ENCODE measurements around the gene CDH4. TPM values are rescaled to one million over a fixed set of nuclear protein-coding genes. Genes with fewer than 3 reads are reported as not detected.

Gene CDH4
- polyA plus RNA-seq, 4 donors: 0.09 to 4.1 (median 0.25) TPM

- FAIRE-seq: no peak
Observed at GRCh38 chr20:61544910-61545889, 293.1 kb downstream of the CDH4 start.

GRCh38 chr20:61546641-61547040 is 294.6 kb downstream of the CDH4 start:
- DNase-seq: no peak
- H3K4me1 ChIP-seq (ENCODE audit: control insufficient read depth in 3 of 3, insufficient read depth in 2 of 3, low read depth in 1 of 3, low read length in 2 of 3): no peaks in the 10 kb centered on the region
- no peaks in the 10 kb centered on the region for H3K9me3 ChIP-seq (ENCODE audit: control insufficient read depth in 2 of 2, insufficient read depth in 1 of 2, low read depth in 1 of 2, low read length in 1 of 2)
- H3K36me3 ChIP-seq (ENCODE audit: control insufficient read depth in 3 of 3, insufficient read depth in 2 of 3, low read depth in 1 of 3, low read length in 3 of 3): no peaks in the 10 kb centered on the region
- no peak overlapping the region for H3K27ac ChIP-seq (ENCODE audit: low read depth in 1 of 3, low read length in 2 of 3)
- no peak for FAIRE-seq
- WGBS, 3 donors: 88 to 90% (median 89%) methylated on average over 12 of the region's 12 CpGs
- no peaks in the 10 kb centered on the region for H3K27me3 ChIP-seq (ENCODE audit: control insufficient read depth in 3 of 3, insufficient read depth in 3 of 3, low read length in 3 of 3)
- H3K4me3 ChIP-seq (ENCODE audit: low read depth in 1 of 3, low read length in 3 of 3): no peak overlapping the region

More at GRCh38 chr20:61544910-61545889, 293.1 kb downstream of the CDH4 start:
- H3K36me3 ChIP-seq (ENCODE audit: control insufficient read depth in 3 of 3, insufficient read depth in 2 of 3, low read depth in 1 of 3, low read length in 3 of 3): no peaks in the 10 kb centered on the region
- H3K27me3 ChIP-seq (ENCODE audit: control insufficient read depth in 3 of 3, insufficient read depth in 3 of 3, low read length in 3 of 3): no peaks in the 10 kb centered on the region
- no peak overlapping the region for H3K27ac ChIP-seq (ENCODE audit: low read depth in 1 of 3, low read length in 2 of 3)
- no peak for DNase-seq
- WGBS, 3 donors: 84 to 87% (median 86%) methylated on average over 35 of the region's 35 CpGs
- H3K9me3 ChIP-seq (ENCODE audit: control insufficient read depth in 2 of 2, insufficient read depth in 1 of 2, low read depth in 1 of 2, low read length in 1 of 2): no peaks in the 10 kb centered on the region
- H3K4me1 ChIP-seq (ENCODE audit: control insufficient read depth in 3 of 3, insufficient read depth in 2 of 3, low read depth in 1 of 3, low read length in 2 of 3): no peaks in the 10 kb centered on the region
- no peak overlapping the region for H3K4me3 ChIP-seq (ENCODE audit: low read depth in 1 of 3, low read length in 3 of 3)

GRCh38 chr20:61548069-61548468 is 296.0 kb downstream of the CDH4 start:
- 67 to 83% (median 71%) methylated on average over 4 of the region's 4 CpGs for WGBS, 3 donors
- DNase-seq (no peak), FAIRE-seq (no peak)
- no peaks in the 10 kb centered on the region for H3K9me3 ChIP-seq (ENCODE audit: control insufficient read depth in 2 of 2, insufficient read depth in 1 of 2, low read depth in 1 of 2, low read length in 1 of 2)
- H3K4me3 ChIP-seq (ENCODE audit: low read depth in 1 of 3, low read length in 3 of 3): no peak overlapping the region
- no peak overlapping the region for H3K27ac ChIP-seq (ENCODE audit: low read depth in 1 of 3, low read length in 2 of 3)
- H3K4me1 ChIP-seq (ENCODE audit: control insufficient read depth in 3 of 3, insufficient read depth in 2 of 3, low read depth in 1 of 3, low read length in 2 of 3): no peaks in the 10 kb centered on the region
- no peaks in the 10 kb centered on the region for H3K27me3 ChIP-seq (ENCODE audit: control insufficient read depth in 3 of 3, insufficient read depth in 3 of 3, low read length in 3 of 3)
- H3K36me3 ChIP-seq (ENCODE audit: control insufficient read depth in 3 of 3, insufficient read depth in 2 of 3, low read depth in 1 of 3, low read length in 3 of 3): no peaks in the 10 kb centered on the region

GRCh38 chr20:61549865-61550264 is 297.8 kb downstream of the CDH4 start:
- Histone ChIP-seq H3K4me1 (ENCODE audit: control insufficient read depth in 3 of 3, insufficient read depth in 2 of 3, low read depth in 1 of 3, low read length in 2 of 3) (no peaks in the 10 kb centered on the region), H3K36me3 (ENCODE audit: control insufficient read depth in 3 of 3, insufficient read depth in 2 of 3, low read depth in 1 of 3, low read length in 3 of 3) (no peaks in the 10 kb centered on the region), H3K27ac (ENCODE audit: low read depth in 1 of 3, low read length in 2 of 3) (no peak overlapping the region), H3K4me3 (ENCODE audit: low read depth in 1 of 3, low read length in 3 of 3) (no peak overlapping the region), H3K9me3 (ENCODE audit: control insufficient read depth in 2 of 2, insufficient read depth in 1 of 2, low read depth in 1 of 2, low read length in 1 of 2) (no peaks in the 10 kb centered on the region), H3K27me3 (ENCODE audit: control insufficient read depth in 3 of 3, insufficient read depth in 3 of 3, low read length in 3 of 3) (no peaks in the 10 kb centered on the region)
- FAIRE-seq (no peak), DNase-seq (no peak)
- 64 to 95% (median 86%) methylated on average over 1 to 2 of the region's 2 CpGs for WGBS, 3 donors

- Histone ChIP-seq H3K36me3 (ENCODE audit: control insufficient read depth in 3 of 3, insufficient read depth in 2 of 3, low read depth in 1 of 3, low read length in 3 of 3) (no peaks in the 10 kb centered on the region), H3K4me3 (ENCODE audit: low read depth in 1 of 3, low read length in 3 of 3) (no peak overlapping the region), H3K27me3 (ENCODE audit: control insufficient read depth in 3 of 3, insufficient read depth in 3 of 3, low read length in 3 of 3) (no peaks in the 10 kb centered on the region), H3K9me3 (ENCODE audit: control insufficient read depth in 2 of 2, insufficient read depth in 1 of 2, low read depth in 1 of 2, low read length in 1 of 2) (no peaks in the 10 kb centered on the region), H3K27ac (ENCODE audit: low read depth in 1 of 3, low read length in 2 of 3) (no peak overlapping the region), H3K4me1 (ENCODE audit: control insufficient read depth in 3 of 3, insufficient read depth in 2 of 3, low read depth in 1 of 3, low read length in 2 of 3) (no peaks in the 10 kb centered on the region)
- WGBS, 3 donors: 70 to 83% (median 71%) methylated on average over 2 of the region's 2 CpGs
- FAIRE-seq (no peak), DNase-seq (no peak)
Observed at GRCh38 chr20:61551401-61551800, 299.3 kb downstream of the CDH4 start.

- H3K36me3 ChIP-seq (ENCODE audit: control insufficient read depth in 3 of 3, insufficient read depth in 2 of 3, low read depth in 1 of 3, low read length in 3 of 3): no peaks in the 10 kb centered on the region
- FAIRE-seq (no peak), DNase-seq (no peak)
- no peak overlapping the region for H3K27ac ChIP-seq (ENCODE audit: low read depth in 1 of 3, low read length in 2 of 3)
- no peaks in the 10 kb centered on the region for H3K27me3 ChIP-seq (ENCODE audit: control insufficient read depth in 3 of 3, insufficient read depth in 3 of 3, low read length in 3 of 3)
- WGBS, 3 donors: 69 to 81% (median 80%) methylated on average over 10 of the region's 10 CpGs
- H3K4me3 ChIP-seq (ENCODE audit: low read depth in 1 of 3, low read length in 3 of 3): no peak overlapping the region
- H3K4me1 ChIP-seq (ENCODE audit: control insufficient read depth in 3 of 3, insufficient read depth in 2 of 3, low read depth in 1 of 3, low read length in 2 of 3): no peaks in the 10 kb centered on the region
- no peaks in the 10 kb centered on the region for H3K9me3 ChIP-seq (ENCODE audit: control insufficient read depth in 2 of 2, insufficient read depth in 1 of 2, low read depth in 1 of 2, low read length in 1 of 2)
Observed at GRCh38 chr20:61554617-61555016, 302.6 kb downstream of the CDH4 start.

- H3K9me3 ChIP-seq (ENCODE audit: control insufficient read depth in 2 of 2, insufficient read depth in 1 of 2, low read depth in 1 of 2, low read length in 1 of 2): no peaks in the 10 kb centered on the region
- no peak overlapping the region for H3K4me3 ChIP-seq (ENCODE audit: low read depth in 1 of 3, low read length in 3 of 3)
- DNase-seq: no peak
- no peak for FAIRE-seq
- H3K27me3 ChIP-seq (ENCODE audit: control insufficient read depth in 3 of 3, insufficient read depth in 3 of 3, low read length in 3 of 3): no peaks in the 10 kb centered on the region
- no peaks in the 10 kb centered on the region for H3K4me1 ChIP-seq (ENCODE audit: control insufficient read depth in 3 of 3, insufficient read depth in 2 of 3, low read depth in 1 of 3, low read length in 2 of 3)
- no peaks in the 10 kb centered on the region for H3K36me3 ChIP-seq (ENCODE audit: control insufficient read depth in 3 of 3, insufficient read depth in 2 of 3, low read depth in 1 of 3, low read length in 3 of 3)
- 66 to 78% (median 75%) methylated on average over 6 of the region's 6 CpGs for WGBS, 3 donors
- H3K27ac ChIP-seq (ENCODE audit: low read depth in 1 of 3, low read length in 2 of 3): no peak overlapping the region
Observed at GRCh38 chr20:61555566-61555965, 303.5 kb downstream of the CDH4 start.

- Histone ChIP-seq H3K27me3 (ENCODE audit: control insufficient read depth in 3 of 3, insufficient read depth in 3 of 3, low read length in 3 of 3) (no peaks in the 10 kb centered on the region), H3K4me3 (ENCODE audit: low read depth in 1 of 3, low read length in 3 of 3) (no peak overlapping the region), H3K9me3 (ENCODE audit: control insufficient read depth in 2 of 2, insufficient read depth in 1 of 2, low read depth in 1 of 2, low read length in 1 of 2) (no peaks in the 10 kb centered on the region), H3K36me3 (ENCODE audit: control insufficient read depth in 3 of 3, insufficient read depth in 2 of 3, low read depth in 1 of 3, low read length in 3 of 3) (no peaks in the 10 kb centered on the region), H3K4me1 (ENCODE audit: control insufficient read depth in 3 of 3, insufficient read depth in 2 of 3, low read depth in 1 of 3, low read length in 2 of 3) (no peaks in the 10 kb centered on the region), H3K27ac (ENCODE audit: low read depth in 1 of 3, low read length in 2 of 3) (no peak overlapping the region)
- FAIRE-seq: no peak
- WGBS, 3 donors: 80 to 88% (median 81%) methylated on average over 3 of the region's 3 CpGs
- no peak for DNase-seq
Observed at GRCh38 chr20:61556111-61556510, 304.1 kb downstream of the CDH4 start.
